Keratinocyte (primary cell): ENCODE results near the gene C1QTNF3. TPM values are rescaled to one million over a fixed set of nuclear protein-coding genes. Genes with fewer than 3 reads are reported as not detected.

Experiments
- DNase-seq: peaks from one replicate; pipeline ENCODE4 v3.0.0-alpha.2; 2011; ENCODE audit warnings: low read depth, missing footprints, low spot score
- FAIRE-seq: peaks from 2 replicates; lab custom pipeline; 2011; peaks lifted over from hg19 to GRCh38; lab: Jason Lieb, UNC
- H2AFZ ChIP-seq: 2 replicates; pipeline ENCODE4 v1.6.0; 2012; ENCODE audit warnings: low read length, control low read depth, inconsistent platforms; ENCODE audit not compliant: control insufficient read depth
- H3K27ac ChIP-seq: 2 replicates; pipeline ENCODE4 v1.5.1; 2011; ENCODE audit warnings: low read length; ENCODE audit not compliant: control insufficient read depth, insufficient read depth
- H3K27me3 ChIP-seq: 3 replicates; pipeline ENCODE4 v1.6.0; 2011; ENCODE audit warnings: low read length; ENCODE audit not compliant: control insufficient read depth, insufficient read depth; ENCODE audit errors: extremely low read depth
- H3K36me3 ChIP-seq, 2 experiments: 2 replicates in 1 of 2; 3 replicates in 1 of 2; pipeline ENCODE4 v1.5.1; 2011; ENCODE audit warnings: low read length in 2 of 2, mild to moderate bottlenecking in 1 of 2; ENCODE audit not compliant: control insufficient read depth in 2 of 2, insufficient read depth in 2 of 2; ENCODE audit errors: extremely low read depth in 1 of 2
- H3K4me1 ChIP-seq: 3 replicates; pipeline ENCODE4 v1.5.1; 2011; ENCODE audit warnings: low read length; ENCODE audit not compliant: control insufficient read depth, insufficient read depth; ENCODE audit errors: extremely low read depth
- H3K4me2 ChIP-seq: 3 replicates; pipeline ENCODE4 v1.6.0; 2011; ENCODE audit warnings: low read depth, low read length; ENCODE audit not compliant: control insufficient read depth, insufficient read depth; ENCODE audit errors: extremely low read depth
- H3K4me3 ChIP-seq, 3 experiments: fragments of 200-600 bp in 1 of 3; sonication (generic) in 1 of 3; 2 replicates in 2 of 3; 3 replicates in 1 of 3; pipeline ENCODE4 v1.5.1; 2011 to 2016; ENCODE audit warnings: low read length in 3 of 3, mild to moderate bottlenecking in 3 of 3, control low read depth in 2 of 3, inconsistent platforms in 1 of 3, low read depth in 1 of 3, mixed read lengths in 1 of 3, mixed run types in 1 of 3, moderate library complexity in 1 of 3; ENCODE audit not compliant: control insufficient read depth in 2 of 3, insufficient read depth in 2 of 3; ENCODE audit errors: extremely low read depth in 1 of 3
- H3K79me2 ChIP-seq: 2 replicates; pipeline ENCODE4 v1.6.0; 2012; ENCODE audit warnings: low read length; ENCODE audit not compliant: control insufficient read depth, insufficient read depth
- H3K9ac ChIP-seq: 3 replicates; pipeline ENCODE4 v1.6.0; 2011; ENCODE audit warnings: low read length; ENCODE audit not compliant: control insufficient read depth, insufficient read depth; ENCODE audit errors: extremely low read depth
- H3K9me1 ChIP-seq: 3 replicates; pipeline ENCODE4 v1.6.0; 2011; ENCODE audit warnings: low read length; ENCODE audit not compliant: control insufficient read depth, insufficient read depth; ENCODE audit errors: extremely low read depth
- H3K9me3 ChIP-seq: 2 replicates; pipeline ENCODE4 v1.5.1; 2012; ENCODE audit warnings: low read depth, low read length; ENCODE audit not compliant: control insufficient read depth
- H4K20me1 ChIP-seq: 3 replicates; pipeline ENCODE4 v1.6.0; 2011; ENCODE audit warnings: low read length; ENCODE audit not compliant: control insufficient read depth, insufficient read depth; ENCODE audit errors: extremely low read depth
- EZH2 ChIP-seq: IDR thresholded peaks from one replicate; pipeline ENCODE4 v1.6.1; 2012; ENCODE audit warnings: inconsistent platforms, mild to moderate bottlenecking, low read length, moderate library complexity
- dilution Hi-C: fragments of 300-500 bp; cut with MboI; formaldehyde crosslinking; loops from one replicate; pipeline ENCODE4 v1.7.0; 2020; ENCODE audit warnings: low sequenced_read_pairs; ENCODE audit not compliant: extremely low pct_ligation_motif_present
- polyA plus RNA-seq, 5 experiments: library from polyadenylated mRNA; depleted of rRNA in 3 of 5; stranded (reverse) in 3 of 5; stranded (forward) in 1 of 5; unstranded in 1 of 5; fragments of >200 nt; gene quantifications; 1 replicate in 1 of 5; 2 replicates in 3 of 5; 3 replicates in 1 of 5; pipeline versions ENCODE4 v1.2.1 to v1.2.3, GENCODE V29; 2011 to 2012; ENCODE audit warnings: missing spikeins in 2 of 5, low read depth in 1 of 5, low replicate concordance in 1 of 5
- TF ChIP-seq, protein P1 (sequence below), 3 experiments: IDR thresholded peaks in 1 of 3; conservative IDR thresholded peaks in 1 of 3; optimal IDR thresholded peaks in 1 of 3; 2 replicates in 2 of 3; 3 replicates in 1 of 3; pipeline versions ENCODE3 to v1.5.1; 2011; ENCODE audit warnings: low read length in 3 of 3, mild to moderate bottlenecking in 3 of 3, moderate library complexity in 2 of 3, control low read depth in 1 of 3, inconsistent platforms in 1 of 3; ENCODE audit not compliant: insufficient read depth in 2 of 3; ENCODE audit errors: extremely low read depth in 1 of 3

Gene C1QTNF3
- polyA plus RNA-seq, 1 donor (not counting 4 experiments of a cell fraction or from before 2014, with no cell fraction given), result 1.0 TPM

DNA sequence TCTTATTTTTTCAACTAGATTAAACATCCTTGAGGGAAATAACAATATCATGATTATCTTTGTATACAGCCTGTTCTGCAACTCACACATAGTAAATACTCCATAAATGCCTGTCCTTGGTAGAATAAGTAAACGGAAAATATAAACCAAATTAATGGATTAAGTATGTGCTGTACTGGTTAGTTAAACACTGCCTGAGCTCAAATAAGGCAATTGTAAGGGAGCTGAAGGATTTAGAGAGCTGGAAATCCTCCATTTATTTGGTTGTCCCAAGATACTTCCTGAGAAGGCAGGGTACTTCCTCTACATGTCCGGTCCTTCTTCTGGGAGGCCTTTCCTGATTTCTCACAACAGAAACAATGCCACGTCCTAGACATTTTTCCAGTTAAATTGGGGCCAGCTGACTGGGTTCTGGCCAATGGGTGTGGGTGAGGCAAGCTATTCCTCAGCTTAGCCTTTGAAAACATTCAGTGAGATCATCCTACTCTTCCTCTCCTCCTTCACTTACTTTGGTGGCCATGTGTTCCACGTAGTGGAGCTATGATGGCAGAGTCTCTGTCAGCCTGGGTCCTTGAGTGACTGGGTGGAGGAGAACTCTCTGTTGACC lies 8.5 kb upstream of the C1QTNF3 start:
- dilution Hi-C loops, result no loop called here
- no peak overlapping the region for H3K27ac ChIP-seq
- FAIRE-seq (peak; percentile 46), DNase-seq (no peak)
- peaks cover 32% of the 10 kb centered on the region for H3K4me1 ChIP-seq
- H3K9ac ChIP-seq, result no peak overlapping the region
- no peaks in the 10 kb centered on the region for H3K79me2 ChIP-seq
- no peak overlapping the region for H2AFZ ChIP-seq
- no peaks in the 10 kb centered on the region for H3K9me3 ChIP-seq
- H3K4me2 ChIP-seq, result no peak overlapping the region
- H3K4me3 ChIP-seq, result no peak overlapping the region
- TF ChIP-seq, protein P1, sequence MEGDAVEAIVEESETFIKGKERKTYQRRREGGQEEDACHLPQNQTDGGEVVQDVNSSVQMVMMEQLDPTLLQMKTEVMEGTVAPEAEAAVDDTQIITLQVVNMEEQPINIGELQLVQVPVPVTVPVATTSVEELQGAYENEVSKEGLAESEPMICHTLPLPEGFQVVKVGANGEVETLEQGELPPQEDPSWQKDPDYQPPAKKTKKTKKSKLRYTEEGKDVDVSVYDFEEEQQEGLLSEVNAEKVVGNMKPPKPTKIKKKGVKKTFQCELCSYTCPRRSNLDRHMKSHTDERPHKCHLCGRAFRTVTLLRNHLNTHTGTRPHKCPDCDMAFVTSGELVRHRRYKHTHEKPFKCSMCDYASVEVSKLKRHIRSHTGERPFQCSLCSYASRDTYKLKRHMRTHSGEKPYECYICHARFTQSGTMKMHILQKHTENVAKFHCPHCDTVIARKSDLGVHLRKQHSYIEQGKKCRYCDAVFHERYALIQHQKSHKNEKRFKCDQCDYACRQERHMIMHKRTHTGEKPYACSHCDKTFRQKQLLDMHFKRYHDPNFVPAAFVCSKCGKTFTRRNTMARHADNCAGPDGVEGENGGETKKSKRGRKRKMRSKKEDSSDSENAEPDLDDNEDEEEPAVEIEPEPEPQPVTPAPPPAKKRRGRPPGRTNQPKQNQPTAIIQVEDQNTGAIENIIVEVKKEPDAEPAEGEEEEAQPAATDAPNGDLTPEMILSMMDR (optimal IDR thresholded peaks at IDR 0.05 in 1 of 3, IDR thresholded peaks at IDR 0.05 in 1 of 3, conservative IDR thresholded peaks at IDR 0.05 in 1 of 3; ENCODE audit: extremely low read depth in 1 of 3, insufficient read depth in 2 of 3, low read length in 3 of 3), result no peak
- no peak for TF ChIP-seq EZH2
- no peaks in the 10 kb centered on the region for H3K27me3 ChIP-seq
- no peaks in the 10 kb centered on the region for H4K20me1 ChIP-seq
- no peaks in the 10 kb centered on the region for H3K36me3 ChIP-seq
- H3K9me1 ChIP-seq, result no peaks in the 10 kb centered on the region

DNA sequence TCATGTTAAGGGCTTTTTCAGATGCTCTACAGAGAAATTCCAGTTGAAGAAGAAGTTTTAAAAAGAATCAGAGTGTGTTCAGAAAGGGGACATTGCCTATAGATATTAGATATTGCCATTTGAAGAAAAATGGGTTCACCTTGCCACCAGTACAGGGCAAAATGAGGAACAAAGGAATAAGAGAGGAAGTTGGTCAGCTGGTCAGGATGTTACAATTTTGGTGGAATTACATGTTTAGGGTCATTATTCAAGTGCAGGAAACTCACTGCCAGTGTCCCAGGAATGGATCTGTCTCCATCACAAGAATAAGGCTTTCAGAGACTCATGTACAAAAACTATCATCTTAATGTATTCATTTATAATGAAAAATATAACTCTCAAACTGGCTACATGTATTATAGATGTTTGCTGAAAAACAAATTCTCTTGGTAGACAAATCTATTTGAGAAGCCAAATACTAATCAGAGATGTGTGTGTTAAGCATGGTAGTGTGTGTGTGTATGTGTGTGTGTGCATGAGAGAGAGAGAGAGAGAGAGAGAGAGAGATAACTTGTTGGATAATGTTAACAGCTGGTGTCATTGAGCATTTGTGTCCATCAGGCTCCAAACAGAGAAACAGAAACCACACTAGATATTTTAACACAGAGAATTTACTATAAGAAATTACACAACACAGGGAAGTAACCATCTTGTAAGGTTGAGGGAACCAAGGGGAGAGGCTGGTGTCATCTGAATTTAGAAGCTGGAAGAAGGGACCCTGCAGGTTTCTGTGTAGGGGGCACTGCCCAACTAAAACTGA lies 5.0 kb upstream of the C1QTNF3 start:
- TF ChIP-seq, protein P1 (optimal IDR thresholded peaks at IDR 0.05 in 1 of 3, IDR thresholded peaks at IDR 0.05 in 1 of 3, conservative IDR thresholded peaks at IDR 0.05 in 1 of 3; ENCODE audit: extremely low read depth in 1 of 3, insufficient read depth in 2 of 3, low read length in 3 of 3), result no peak
- TF ChIP-seq EZH2, result no peak
- Histone ChIP-seq H3K4me1 (peaks cover 21% of the 10 kb centered on the region), H3K9me1 (no peaks in the 10 kb centered on the region), H3K36me3 (no peaks in the 10 kb centered on the region), H3K27ac (no peak overlapping the region), H3K4me2 (no peak overlapping the region), H3K79me2 (no peaks in the 10 kb centered on the region), H2AFZ (no peak overlapping the region), H3K4me3 (no peak overlapping the region), H3K27me3 (no peaks in the 10 kb centered on the region), H3K9me3 (no peaks in the 10 kb centered on the region), H3K9ac (no peak overlapping the region), H4K20me1 (no peaks in the 10 kb centered on the region)
- dilution Hi-C loops, result no loop called here
- no peak for DNase-seq
- FAIRE-seq, result no peak
